Trophoblast cell (in vitro differentiated cells and primary cell): Measurements from ENCODE around the gene PDE11A.

ENCODE experiments used
- DNase-seq, 2 donors: peaks; one replicate each; pipeline ENCODE4 v3.0.0-alpha.2; 2016
- H2AFZ ChIP-seq: 2 replicates; pipeline ENCODE4 v1.6.1; 2013; ENCODE audit warnings: low read length, moderate library complexity, mild to moderate bottlenecking; ENCODE audit not compliant: insufficient read depth, poor library complexity
- H2AK5ac ChIP-seq: 2 replicates; pipeline ENCODE4 v1.6.1; 2013; ENCODE audit warnings: mild to moderate bottlenecking, low read length
- H2BK120ac ChIP-seq: 2 replicates; pipeline ENCODE4 v1.6.1; 2013; ENCODE audit warnings: low read length, mild to moderate bottlenecking, moderate library complexity; ENCODE audit not compliant: insufficient read depth, poor library complexity
- H2BK12ac ChIP-seq: 2 replicates; pipeline ENCODE4 v1.6.1; 2013; ENCODE audit warnings: mild to moderate bottlenecking, low read length, moderate library complexity
- H2BK5ac ChIP-seq: 2 replicates; pipeline ENCODE4 v1.6.1; 2013; ENCODE audit warnings: low read length, low read depth, moderate library complexity, mild to moderate bottlenecking; ENCODE audit not compliant: poor library complexity
- H3K14ac ChIP-seq: 2 replicates; pipeline ENCODE4 v1.6.1; 2013; ENCODE audit warnings: mild to moderate bottlenecking, low read length
- H3K18ac ChIP-seq: 2 replicates; pipeline ENCODE4 v1.6.1; 2013; ENCODE audit warnings: mild to moderate bottlenecking, low read length
- H3K23ac ChIP-seq: 2 replicates; pipeline ENCODE4 v1.6.1; 2013; ENCODE audit warnings: low read length
- H3K27ac ChIP-seq: 2 replicates; pipeline ENCODE4 v1.5.1; 2013; ENCODE audit warnings: low read depth, mild to moderate bottlenecking, inconsistent platforms, low read length, moderate library complexity
- H3K27me3 ChIP-seq: 2 replicates; pipeline ENCODE4 v1.6.1; 2013; ENCODE audit warnings: inconsistent platforms, mild to moderate bottlenecking, low read length, moderate library complexity; ENCODE audit not compliant: insufficient read depth
- H3K36me3 ChIP-seq, 2 experiments: 1 replicate in 1 of 2; 2 replicates in 1 of 2; pipeline ENCODE4 v1.6.1; 2013; ENCODE audit warnings: low read length in 2 of 2, mild to moderate bottlenecking in 2 of 2, moderate library complexity in 1 of 2; ENCODE audit not compliant: insufficient read depth in 2 of 2, control insufficient read depth in 1 of 2
- H3K4ac ChIP-seq: 2 replicates; pipeline ENCODE4 v1.6.1; 2013; ENCODE audit warnings: low read depth, mild to moderate bottlenecking, low read length, moderate library complexity
- H3K4me1 ChIP-seq, 2 experiments: 1 replicate in 1 of 2; 2 replicates in 1 of 2; pipeline ENCODE4 v1.6.1; 2013; ENCODE audit warnings: low read length in 2 of 2, mild to moderate bottlenecking in 2 of 2, moderate library complexity in 1 of 2; ENCODE audit not compliant: insufficient read depth in 2 of 2, control insufficient read depth in 1 of 2
- H3K4me2 ChIP-seq: 2 replicates; pipeline ENCODE4 v1.6.1; 2013; ENCODE audit warnings: inconsistent platforms, mild to moderate bottlenecking, low read length, moderate library complexity
- H3K4me3 ChIP-seq: 2 replicates; pipeline ENCODE4 v1.5.1; 2013; ENCODE audit warnings: mild to moderate bottlenecking, low read depth, low read length, inconsistent platforms
- H3K79me1 ChIP-seq: one replicate; pipeline ENCODE4 v1.6.1; 2013; ENCODE audit warnings: low read length
- H3K79me2 ChIP-seq: 2 replicates; pipeline ENCODE4 v1.6.1; 2013; ENCODE audit warnings: low read length, mild to moderate bottlenecking; ENCODE audit not compliant: control insufficient read depth, insufficient read depth, poor library complexity
- H3K9ac ChIP-seq: 2 replicates; pipeline ENCODE4 v1.6.1; 2013; ENCODE audit warnings: mild to moderate bottlenecking, low read length
- H3K9me3 ChIP-seq: 2 replicates; pipeline ENCODE4 v1.6.1; 2013; ENCODE audit warnings: low read depth, mild to moderate bottlenecking, control low read depth, inconsistent platforms, low read length; ENCODE audit not compliant: insufficient read depth
- H4K12ac ChIP-seq: 2 replicates; pipeline ENCODE4 v1.6.1; 2013; ENCODE audit warnings: low read depth, mild to moderate bottlenecking, low read length, moderate library complexity
- H4K8ac ChIP-seq: 2 replicates; pipeline ENCODE4 v1.6.1; 2013; ENCODE audit warnings: low read depth, mild to moderate bottlenecking, low read length, moderate library complexity
- H4K91ac ChIP-seq: one replicate; pipeline ENCODE4 v1.6.1; 2013; ENCODE audit warnings: low read depth, mild to moderate bottlenecking, low read length, moderate library complexity
- WGBS: extraction: QIAGEN DNeasy Blood & Tissue Kit; methylation state at CpG from one replicate; pipeline ENCODE4 v1.1.7; 2013; ENCODE audit warnings: missing lambda C conversion rate; ENCODE audit not compliant: insufficient read length, insufficient coverage; ENCODE audit errors: extremely low coverage; 5-methylcytosine and 5-hydroxymethylcytosine counted together

The PDE11A gene

GRCh38 chr2:177602611-177603164 lies 469.9 kb downstream of the PDE11A start:
- H3K4me1 ChIP-seq: peaks cover 1 to 4% of the 10 kb centered on the region in 2 experiments
- no peak overlapping the region for H3K9ac ChIP-seq
- H3K14ac ChIP-seq: no peak overlapping the region
- no peak overlapping the region for H2BK120ac ChIP-seq
- H4K12ac ChIP-seq: no peak overlapping the region
- no peak for DNase-seq
- no peak overlapping the region for H3K23ac ChIP-seq
- no peak overlapping the region for H3K18ac ChIP-seq
- no peak overlapping the region for H2BK5ac ChIP-seq
- H4K91ac ChIP-seq: no peak overlapping the region
- H2BK12ac ChIP-seq: no peak overlapping the region
- H3K4me3 ChIP-seq: no peak overlapping the region
- H3K4me2 ChIP-seq: no peak overlapping the region
- H3K36me3 ChIP-seq: no peaks in the 10 kb centered on the region
- H4K8ac ChIP-seq: no peak overlapping the region
- no peaks in the 10 kb centered on the region for H3K79me1 ChIP-seq
- no peaks in the 10 kb centered on the region for H3K9me3 ChIP-seq
- H2AFZ ChIP-seq: no peak overlapping the region
- H2AK5ac ChIP-seq: no peak overlapping the region
- WGBS: no CpG with 5 or more reads among the region's 2 CpGs
- no peaks in the 10 kb centered on the region for H3K79me2 ChIP-seq
- no peak overlapping the region for H3K27ac ChIP-seq
- no peak overlapping the region for H3K4ac ChIP-seq
- no peaks in the 10 kb centered on the region for H3K27me3 ChIP-seq

GRCh38 chr2:177600917-177601316 lies 471.7 kb downstream of the PDE11A start:
- no peaks in the 10 kb centered on the region for H3K27me3 ChIP-seq
- H3K14ac ChIP-seq: no peak overlapping the region
- no peak overlapping the region for H4K8ac ChIP-seq
- H3K36me3 ChIP-seq: no peaks in the 10 kb centered on the region
- no peak overlapping the region for H2BK5ac ChIP-seq
- no CpG with 5 or more reads among the region's 2 CpGs for WGBS
- H3K4ac ChIP-seq: no peak overlapping the region
- no peak overlapping the region for H3K18ac ChIP-seq
- no peaks in the 10 kb centered on the region for H3K79me1 ChIP-seq
- H4K12ac ChIP-seq: no peak overlapping the region
- no peak overlapping the region for H4K91ac ChIP-seq
- H2AK5ac ChIP-seq: no peak overlapping the region
- H3K23ac ChIP-seq: no peak overlapping the region
- H3K9ac ChIP-seq: no peak overlapping the region
- H3K27ac ChIP-seq: no peak overlapping the region
- H3K79me2 ChIP-seq: no peaks in the 10 kb centered on the region
- H3K4me3 ChIP-seq: no peak overlapping the region
- H2BK120ac ChIP-seq: no peak overlapping the region
- peaks cover 1 to 4% of the 10 kb centered on the region in 2 experiments for H3K4me1 ChIP-seq
- no peak for DNase-seq
- H3K9me3 ChIP-seq: no peaks in the 10 kb centered on the region
- no peak overlapping the region for H3K4me2 ChIP-seq
- H2BK12ac ChIP-seq: no peak overlapping the region
- H2AFZ ChIP-seq: no peak overlapping the region

DNA sequence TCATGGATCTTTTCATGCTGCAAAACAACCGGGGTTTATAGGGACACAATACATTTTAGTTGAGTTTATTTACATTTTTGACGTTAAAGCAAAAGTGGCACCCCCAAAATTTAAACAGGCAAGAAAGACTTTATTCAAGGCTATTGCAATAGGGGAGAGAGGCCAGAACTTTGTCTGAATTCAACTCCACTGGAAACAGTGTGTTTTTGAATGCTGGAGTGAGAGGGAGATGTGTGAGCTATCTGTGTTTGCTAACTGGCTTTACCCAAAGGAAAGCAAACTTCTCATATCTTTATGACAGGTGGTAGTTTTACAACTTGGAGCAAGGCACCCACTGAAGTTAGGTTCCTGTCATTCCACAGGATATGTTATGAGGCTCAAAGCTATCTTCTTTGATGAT lies 472.6 kb downstream of the PDE11A start:
- no peak for DNase-seq
- no peak overlapping the region for H3K14ac ChIP-seq
- H2AK5ac ChIP-seq: no peak overlapping the region
- H3K4me3 ChIP-seq: no peak overlapping the region
- no peak overlapping the region for H4K91ac ChIP-seq
- no peak overlapping the region for H4K12ac ChIP-seq
- no peak overlapping the region for H2BK120ac ChIP-seq
- no peak overlapping the region for H3K9ac ChIP-seq
- no peak overlapping the region for H3K23ac ChIP-seq
- no peak overlapping the region for H3K27ac ChIP-seq
- H3K18ac ChIP-seq: no peak overlapping the region
- no peaks in the 10 kb centered on the region for H3K9me3 ChIP-seq
- no peak overlapping the region for H2AFZ ChIP-seq
- H3K4me1 ChIP-seq: peaks cover 1 to 4% of the 10 kb centered on the region in 2 experiments
- no peak overlapping the region for H2BK12ac ChIP-seq
- H4K8ac ChIP-seq: no peak overlapping the region
- no peak overlapping the region for H3K4me2 ChIP-seq
- H3K4ac ChIP-seq: no peak overlapping the region
- H3K79me2 ChIP-seq: no peaks in the 10 kb centered on the region
- H2BK5ac ChIP-seq: no peak overlapping the region
- WGBS: no CpG with 5 or more reads among the region's 2 CpGs
- no peaks in the 10 kb centered on the region for H3K27me3 ChIP-seq
- H3K36me3 ChIP-seq: no peaks in the 10 kb centered on the region
- H3K79me1 ChIP-seq: no peaks in the 10 kb centered on the region

- Histone ChIP-seq H2AFZ (no peak overlapping the region), H3K9me3 (no peaks in the 10 kb centered on the region), H2BK12ac (no peak overlapping the region), H3K79me2 (no peaks in the 10 kb centered on the region), H3K4me3 (no peak overlapping the region), H2BK120ac (no peak overlapping the region), H3K36me3 (no peaks in the 10 kb centered on the region), H4K91ac (no peak overlapping the region), H3K4ac (no peak overlapping the region), H3K18ac (no peak overlapping the region), H3K9ac (no peak overlapping the region), H3K27ac (no peak overlapping the region), H2BK5ac (no peak overlapping the region), H4K12ac (no peak overlapping the region), H3K4me1 (peaks cover under 1 to 4% of the 10 kb centered on the region in 2 experiments), H3K23ac (no peak overlapping the region), H4K8ac (no peak overlapping the region), H3K14ac (no peak overlapping the region), H3K4me2 (no peak overlapping the region), H2AK5ac (no peak overlapping the region), H3K79me1 (no peaks in the 10 kb centered on the region), H3K27me3 (no peaks in the 10 kb centered on the region)
- no peak for DNase-seq
- no CpG with 5 or more reads among the region's 3 CpGs for WGBS
Observed at GRCh38 chr2:177599139-177599688, 473.4 kb downstream of the PDE11A start.
